ENCODE results near the gene TRAM2.

The TRAM2 gene

GRCh38 chr6:52577022-52577777 lies at the start of gene TRAM2:
TRAM2 (minus strand) TSS chr6:52577060; CDS start chr6:52576915, 145 bp downstream.
- peak; percentile 88 for DNase-seq (ENCODE audit: low spot score)
- TF ChIP-seq, protein P1, sequence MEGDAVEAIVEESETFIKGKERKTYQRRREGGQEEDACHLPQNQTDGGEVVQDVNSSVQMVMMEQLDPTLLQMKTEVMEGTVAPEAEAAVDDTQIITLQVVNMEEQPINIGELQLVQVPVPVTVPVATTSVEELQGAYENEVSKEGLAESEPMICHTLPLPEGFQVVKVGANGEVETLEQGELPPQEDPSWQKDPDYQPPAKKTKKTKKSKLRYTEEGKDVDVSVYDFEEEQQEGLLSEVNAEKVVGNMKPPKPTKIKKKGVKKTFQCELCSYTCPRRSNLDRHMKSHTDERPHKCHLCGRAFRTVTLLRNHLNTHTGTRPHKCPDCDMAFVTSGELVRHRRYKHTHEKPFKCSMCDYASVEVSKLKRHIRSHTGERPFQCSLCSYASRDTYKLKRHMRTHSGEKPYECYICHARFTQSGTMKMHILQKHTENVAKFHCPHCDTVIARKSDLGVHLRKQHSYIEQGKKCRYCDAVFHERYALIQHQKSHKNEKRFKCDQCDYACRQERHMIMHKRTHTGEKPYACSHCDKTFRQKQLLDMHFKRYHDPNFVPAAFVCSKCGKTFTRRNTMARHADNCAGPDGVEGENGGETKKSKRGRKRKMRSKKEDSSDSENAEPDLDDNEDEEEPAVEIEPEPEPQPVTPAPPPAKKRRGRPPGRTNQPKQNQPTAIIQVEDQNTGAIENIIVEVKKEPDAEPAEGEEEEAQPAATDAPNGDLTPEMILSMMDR (IDR thresholded peaks at IDR 0.05), result no peak
- peak within 1 kb of the TSS; percentile 98 to 99 for H3K27ac ChIP-seq
- H3K4me3 ChIP-seq, result peak within 1 kb of the TSS; percentile 90

DNA sequence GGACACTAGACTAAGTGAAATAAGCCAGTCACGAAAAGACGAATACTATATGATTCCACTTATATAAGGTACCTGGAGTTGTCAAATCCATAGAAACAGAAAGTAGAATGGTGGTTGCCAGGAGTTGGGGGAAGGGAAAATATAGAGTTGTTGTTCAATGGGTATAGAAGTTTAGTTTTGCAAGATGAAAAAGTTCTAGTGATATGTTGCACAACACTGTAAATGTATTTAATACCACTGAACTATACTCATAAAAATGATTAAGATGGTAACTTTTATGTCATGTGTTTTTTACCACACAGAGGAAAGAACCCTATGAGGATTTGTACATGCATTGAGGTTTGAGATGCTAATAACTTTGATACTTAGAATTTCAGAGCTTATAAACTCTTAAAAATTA lies 46.0 kb upstream of the TRAM2 start:
- TF ChIP-seq, protein P1 (IDR thresholded peaks at IDR 0.05), result no peak
- DNase-seq (ENCODE audit: low spot score), result no peak
- Histone ChIP-seq H3K27ac (no peak overlapping the region), H3K4me3 (no peak overlapping the region)

GRCh38 chr6:52621631-52622030 lies 44.8 kb upstream of the TRAM2 start:
- Histone ChIP-seq H3K27ac (no peak overlapping the region), H3K4me3 (no peak overlapping the region)
- DNase-seq (ENCODE audit: low spot score), result no peak
- TF ChIP-seq, protein P1 (IDR thresholded peaks at IDR 0.05), result no peak

GRCh38 chr6:52620906-52621190 lies 44.0 kb upstream of the TRAM2 start:
- DNase-seq (ENCODE audit: low spot score), result no peak
- no peak overlapping the region for H3K27ac ChIP-seq
- TF ChIP-seq, protein P1 (IDR thresholded peaks at IDR 0.05), result no peak
- no peak overlapping the region for H3K4me3 ChIP-seq

GRCh38 chr6:52620055-52620905 lies 43.4 kb upstream of the TRAM2 start:
- Histone ChIP-seq H3K4me3 (no peak overlapping the region), H3K27ac (no peak overlapping the region)
- TF ChIP-seq, protein P1 (IDR thresholded peaks at IDR 0.05), result no peak
- no peak for DNase-seq (ENCODE audit: low spot score)

DNA sequence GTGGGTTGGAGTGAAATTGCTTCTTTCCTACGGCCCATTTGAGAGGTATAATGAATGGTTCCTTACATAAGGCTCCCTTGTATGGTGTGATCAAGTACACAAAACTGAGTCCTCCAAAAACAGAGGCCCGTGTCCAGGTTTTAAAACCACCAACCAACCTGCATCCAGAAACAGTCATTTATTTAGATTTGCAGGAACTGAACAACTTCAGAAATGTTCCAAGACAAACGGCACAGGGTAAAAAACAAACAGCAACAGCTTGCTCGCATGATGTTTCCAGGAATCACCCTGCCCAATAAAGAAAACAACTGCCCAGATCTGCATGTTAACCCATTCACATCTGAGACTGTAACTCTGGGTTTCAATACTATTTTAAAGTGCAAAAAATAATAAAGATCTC lies 40.2 kb upstream of the TRAM2 start:
- no peak for DNase-seq (ENCODE audit: low spot score)
- Histone ChIP-seq H3K27ac (no peak overlapping the region), H3K4me3 (no peak overlapping the region)
- TF ChIP-seq, protein P1 (IDR thresholded peaks at IDR 0.05), result no peak
